ENCODE measurements around the gene CELF4. TPM values are rescaled to one million over a fixed set of nuclear protein-coding genes. Genes with fewer than 3 reads are reported as not detected.

Gene CELF4
- total RNA-seq, 1 experiment from 2014 or later: 0.11 TPM

DNA sequence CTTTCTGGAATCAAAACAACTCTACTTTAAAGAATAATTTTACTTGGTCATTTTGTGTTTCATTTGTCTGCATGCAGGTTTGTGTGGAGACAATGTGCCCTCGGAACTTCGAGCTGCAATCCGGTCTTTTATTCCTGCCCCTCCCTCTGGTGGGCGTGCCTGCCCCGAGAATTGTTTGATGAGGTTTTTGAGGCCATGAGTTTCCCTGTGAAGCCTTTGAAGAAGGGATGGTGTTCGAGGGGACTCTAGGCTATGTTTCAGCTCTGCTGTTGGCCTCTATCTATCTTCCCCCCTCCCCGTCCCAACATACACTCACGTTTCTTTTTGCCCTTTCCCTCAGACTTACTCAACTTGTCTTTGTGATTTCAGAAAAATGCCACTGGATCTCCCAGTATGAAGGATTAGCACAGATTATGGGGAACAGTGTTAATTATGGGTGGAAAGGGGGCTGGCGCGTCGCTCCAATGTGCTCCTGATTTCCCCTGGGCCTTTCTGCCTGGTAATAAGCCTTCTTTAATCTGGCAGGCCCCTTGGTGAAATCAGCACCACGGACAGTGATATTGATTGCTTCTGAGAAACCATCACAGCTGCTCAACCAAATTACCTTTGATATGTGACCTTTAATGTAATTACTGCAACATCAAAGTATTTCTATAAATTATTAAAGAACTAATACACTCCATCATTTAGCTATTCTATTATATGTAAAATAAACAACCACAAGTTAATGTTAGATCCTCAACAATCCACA is 82.2 kb downstream of the CELF4 start:
- Histone ChIP-seq H3K27me3 (replicated peaks; ENCODE audit: control insufficient read depth, insufficient read depth, low read length) (no peaks in the 10 kb centered on the region), H3K4me1 (no peaks in the 10 kb centered on the region), H3K36me3 (ENCODE audit: control insufficient read depth, insufficient read depth, low read length) (no peaks in the 10 kb centered on the region), H3K4me3 (ENCODE audit: low read depth, low read length) (no peak overlapping the region), H3K9me3 (no peaks in the 10 kb centered on the region)
- Mint-ChIP-seq H3K4me3 (ENCODE audit: unreplicated experiment) (no peak overlapping the region), H3K9me3 (ENCODE audit: unreplicated experiment) (no peaks in the 10 kb centered on the region), H3K4me1 (ENCODE audit: low read depth, unreplicated experiment) (no peaks in the 10 kb centered on the region), H3K27me3 (ENCODE audit: insufficient read depth, unreplicated experiment) (peaks cover 21% of the 10 kb centered on the region), H3K36me3 (ENCODE audit: insufficient read depth, unreplicated experiment) (no peaks in the 10 kb centered on the region), H3K27ac (ENCODE audit: unreplicated experiment) (no peak overlapping the region)
- DNase-seq: peak in 1 of 2 experiments; percentile 19
- ChIA-PET CTCF (no interaction called here), POLR2A (no interaction called here)
- no TSS peak for BruUV-seq (replicated peaks)
- intact Hi-C loops (cut with micrococcal nuclease; ENCODE audit: unreplicated experiment): no loop called here
- TF ChIP-seq, protein P1, sequence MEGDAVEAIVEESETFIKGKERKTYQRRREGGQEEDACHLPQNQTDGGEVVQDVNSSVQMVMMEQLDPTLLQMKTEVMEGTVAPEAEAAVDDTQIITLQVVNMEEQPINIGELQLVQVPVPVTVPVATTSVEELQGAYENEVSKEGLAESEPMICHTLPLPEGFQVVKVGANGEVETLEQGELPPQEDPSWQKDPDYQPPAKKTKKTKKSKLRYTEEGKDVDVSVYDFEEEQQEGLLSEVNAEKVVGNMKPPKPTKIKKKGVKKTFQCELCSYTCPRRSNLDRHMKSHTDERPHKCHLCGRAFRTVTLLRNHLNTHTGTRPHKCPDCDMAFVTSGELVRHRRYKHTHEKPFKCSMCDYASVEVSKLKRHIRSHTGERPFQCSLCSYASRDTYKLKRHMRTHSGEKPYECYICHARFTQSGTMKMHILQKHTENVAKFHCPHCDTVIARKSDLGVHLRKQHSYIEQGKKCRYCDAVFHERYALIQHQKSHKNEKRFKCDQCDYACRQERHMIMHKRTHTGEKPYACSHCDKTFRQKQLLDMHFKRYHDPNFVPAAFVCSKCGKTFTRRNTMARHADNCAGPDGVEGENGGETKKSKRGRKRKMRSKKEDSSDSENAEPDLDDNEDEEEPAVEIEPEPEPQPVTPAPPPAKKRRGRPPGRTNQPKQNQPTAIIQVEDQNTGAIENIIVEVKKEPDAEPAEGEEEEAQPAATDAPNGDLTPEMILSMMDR (IDR thresholded peaks at IDR 0.05; ENCODE audit: insufficient read depth in 1 of 2, low read depth in 1 of 2, low read length in 1 of 2, severe bottlenecking in 1 of 2, unreplicated experiment in 1 of 2): no peak

DNA sequence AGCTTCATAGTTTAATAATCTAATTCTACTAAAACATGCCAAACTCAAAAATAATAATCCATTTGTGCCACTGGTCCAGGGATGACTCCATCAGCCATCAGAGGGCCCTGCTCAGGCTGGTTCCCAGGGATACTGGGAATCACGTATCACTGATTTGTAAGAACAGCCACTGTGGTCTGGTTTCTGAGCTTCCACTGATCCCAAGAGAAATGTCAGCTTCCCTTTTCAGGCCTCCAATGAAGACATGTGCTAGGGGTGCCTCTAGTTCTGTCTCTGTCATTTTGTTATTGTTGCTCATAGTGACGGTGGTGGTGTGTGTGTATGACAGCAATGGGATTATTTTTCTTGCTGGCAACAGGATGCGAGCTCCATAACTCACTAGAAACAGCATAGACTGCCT is 83.2 kb downstream of the CELF4 start:
- H3K4me1 Mint-ChIP-seq (ENCODE audit: low read depth, unreplicated experiment): no peaks in the 10 kb centered on the region
- H3K36me3 ChIP-seq (ENCODE audit: control insufficient read depth, insufficient read depth, low read length): no peaks in the 10 kb centered on the region
- ChIA-PET POLR2A (no interaction called here), CTCF (no interaction called here)
- intact Hi-C loops (cut with micrococcal nuclease; ENCODE audit: unreplicated experiment): no loop called here
- no peaks in the 10 kb centered on the region for H3K9me3 ChIP-seq
- no peaks in the 10 kb centered on the region for H3K9me3 Mint-ChIP-seq (ENCODE audit: unreplicated experiment)
- H3K4me1 ChIP-seq: no peaks in the 10 kb centered on the region
- no TSS peak for BruUV-seq (replicated peaks)
- H3K4me3 ChIP-seq (ENCODE audit: low read depth, low read length): no peak overlapping the region
- no peaks in the 10 kb centered on the region for H3K36me3 Mint-ChIP-seq (ENCODE audit: insufficient read depth, unreplicated experiment)
- no peaks in the 10 kb centered on the region for H3K27me3 ChIP-seq (replicated peaks; ENCODE audit: control insufficient read depth, insufficient read depth, low read length)
- no peak for DNase-seq
- TF ChIP-seq, protein P1 (IDR thresholded peaks at IDR 0.05; ENCODE audit: insufficient read depth in 1 of 2, low read depth in 1 of 2, low read length in 1 of 2, severe bottlenecking in 1 of 2, unreplicated experiment in 1 of 2): no peak
- H3K27me3 Mint-ChIP-seq (ENCODE audit: insufficient read depth, unreplicated experiment): peaks cover 14% of the 10 kb centered on the region
- no peak overlapping the region for H3K4me3 Mint-ChIP-seq (ENCODE audit: unreplicated experiment)
- H3K27ac Mint-ChIP-seq (ENCODE audit: unreplicated experiment): no peak overlapping the region

DNA sequence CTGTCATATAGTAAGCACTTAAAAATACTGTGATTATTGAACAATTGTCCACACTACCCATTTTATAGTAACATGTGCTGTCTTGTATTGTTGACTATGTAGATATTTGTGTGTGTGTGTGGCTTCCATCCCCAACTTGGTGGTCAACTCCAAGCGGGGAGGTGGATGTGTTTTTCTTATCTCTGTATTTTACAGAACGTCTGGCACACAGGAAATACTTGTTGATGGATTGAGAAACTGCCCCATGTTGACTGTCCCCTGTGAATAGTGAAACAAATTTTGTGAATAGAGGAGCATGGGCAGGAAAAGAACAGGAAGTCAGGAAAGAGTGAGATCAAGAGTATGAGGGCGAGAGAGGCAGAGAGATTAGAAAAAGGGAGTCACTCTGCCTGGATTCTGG is 83.6 kb downstream of the CELF4 start:
- ChIA-PET POLR2A (no interaction called here), CTCF (no interaction called here)
- Histone ChIP-seq H3K9me3 (no peaks in the 10 kb centered on the region), H3K4me1 (no peaks in the 10 kb centered on the region), H3K36me3 (ENCODE audit: control insufficient read depth, insufficient read depth, low read length) (no peaks in the 10 kb centered on the region), H3K27me3 (replicated peaks; ENCODE audit: control insufficient read depth, insufficient read depth, low read length) (no peaks in the 10 kb centered on the region), H3K4me3 (ENCODE audit: low read depth, low read length) (no peak overlapping the region)
- BruUV-seq (replicated peaks): no TSS peak
- H3K36me3 Mint-ChIP-seq (ENCODE audit: insufficient read depth, unreplicated experiment): no peaks in the 10 kb centered on the region
- H3K4me3 Mint-ChIP-seq (ENCODE audit: unreplicated experiment): no peak overlapping the region
- H3K4me1 Mint-ChIP-seq (ENCODE audit: low read depth, unreplicated experiment): no peaks in the 10 kb centered on the region
- no peak overlapping the region for H3K27ac Mint-ChIP-seq (ENCODE audit: unreplicated experiment)
- no peak for DNase-seq
- TF ChIP-seq, protein P1 (IDR thresholded peaks at IDR 0.05; ENCODE audit: insufficient read depth in 1 of 2, low read depth in 1 of 2, low read length in 1 of 2, severe bottlenecking in 1 of 2, unreplicated experiment in 1 of 2): no peak
- no peaks in the 10 kb centered on the region for H3K9me3 Mint-ChIP-seq (ENCODE audit: unreplicated experiment)
- intact Hi-C loops (cut with micrococcal nuclease; ENCODE audit: unreplicated experiment): no loop called here
- H3K27me3 Mint-ChIP-seq (ENCODE audit: insufficient read depth, unreplicated experiment): peaks cover 13% of the 10 kb centered on the region
